Inferior parietal cortex (tissue), 1 donor: ENCODE measurements around the gene ARL14EPL.

Experiments
- DNase-seq: peaks from one replicate; pipeline ENCODE4 v3.0.0-alpha.2; 2016; ENCODE audit errors: extremely low spot score

The ARL14EPL gene

DNA sequence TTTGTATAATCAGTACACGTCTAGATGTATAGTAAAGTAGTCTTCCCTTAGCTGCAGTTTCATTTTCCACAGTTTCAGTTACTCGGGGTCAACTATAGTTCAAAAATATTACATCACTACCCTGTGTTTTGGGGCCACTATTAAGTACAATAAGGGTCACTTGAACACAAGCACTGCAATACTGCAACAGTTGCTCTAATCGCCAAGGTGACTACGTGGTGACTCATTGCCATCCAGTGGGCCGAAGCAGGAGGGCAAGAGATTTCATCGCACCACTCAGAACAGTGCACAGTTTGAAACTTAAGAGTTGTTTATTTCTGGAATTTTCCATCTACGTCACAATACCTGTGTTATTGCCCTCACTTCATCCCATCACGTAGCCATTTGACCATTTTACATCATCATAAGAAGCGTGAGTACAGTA is at the start of gene ARL14EPL:
Gene ARL14EPL, plus strand, starts transcription at position 379 of the 424 bp plus-strand sequence. CDS start 18,994 bp downstream, outside the sequence.
- no peak for DNase-seq

DNA sequence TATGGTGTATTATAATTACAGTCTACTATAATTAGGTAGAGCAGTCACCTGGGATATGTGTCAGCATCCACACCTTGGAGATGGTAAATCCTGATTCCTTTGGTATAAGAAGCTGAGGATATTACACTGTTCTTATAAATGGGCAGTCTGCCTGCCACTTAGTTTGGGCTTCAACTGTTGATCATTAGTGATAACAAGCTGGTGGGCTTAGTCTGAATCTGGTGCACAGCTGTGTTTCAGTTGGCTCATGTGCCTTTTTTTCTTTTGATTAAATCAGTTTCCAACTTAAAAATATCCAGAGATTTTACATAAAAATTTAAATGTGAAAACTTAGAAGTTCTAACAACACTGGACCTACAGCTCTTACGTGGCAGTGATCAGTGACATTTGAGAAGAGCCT is 48.8 kb upstream of the ARL14EPL start:
- no peak for DNase-seq

DNA sequence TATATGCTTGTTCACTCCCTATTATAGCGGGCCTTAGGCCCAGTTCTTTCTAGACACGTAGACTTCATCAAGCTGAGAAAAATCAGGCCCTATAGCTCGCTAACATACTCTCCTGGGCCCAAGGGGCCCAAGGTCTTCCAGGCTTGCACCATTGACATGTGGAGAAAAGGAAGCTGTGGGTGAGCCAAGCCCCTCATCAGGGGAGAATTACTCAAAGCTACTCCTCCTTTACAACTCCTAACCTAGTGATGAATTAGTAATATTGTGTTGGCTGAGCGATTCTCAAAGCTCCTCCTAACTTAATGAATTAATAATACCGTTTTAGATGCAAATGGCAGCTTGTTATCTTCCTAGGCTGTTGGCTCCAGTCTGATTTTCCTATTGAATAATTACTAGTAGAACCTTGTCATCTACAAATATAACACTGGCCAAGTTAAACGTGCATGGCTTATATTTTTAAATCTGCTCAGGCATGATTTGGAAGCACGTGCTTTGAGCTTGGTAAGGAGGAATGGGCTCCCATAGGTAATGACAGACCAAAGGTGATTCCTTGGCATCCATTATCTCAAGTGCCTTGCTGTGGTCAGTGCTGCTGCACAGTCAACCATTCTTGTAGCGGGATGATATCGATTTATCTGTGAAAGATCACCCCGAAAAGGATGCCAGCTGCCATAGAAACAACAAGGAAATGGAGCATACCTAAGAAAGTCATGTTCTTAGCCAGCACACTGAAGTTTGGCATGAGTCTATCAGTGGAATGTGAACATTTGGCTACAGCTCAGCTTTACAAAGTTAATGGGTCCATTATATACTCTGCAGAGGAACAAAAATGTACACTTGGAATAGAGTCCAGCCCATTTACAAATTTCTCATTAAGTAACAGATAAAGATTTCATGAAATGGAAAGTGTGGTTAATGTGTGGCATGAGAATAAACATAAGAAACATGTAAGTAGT is 46.2 kb upstream of the ARL14EPL start:
- DNase-seq = no peak

DNA sequence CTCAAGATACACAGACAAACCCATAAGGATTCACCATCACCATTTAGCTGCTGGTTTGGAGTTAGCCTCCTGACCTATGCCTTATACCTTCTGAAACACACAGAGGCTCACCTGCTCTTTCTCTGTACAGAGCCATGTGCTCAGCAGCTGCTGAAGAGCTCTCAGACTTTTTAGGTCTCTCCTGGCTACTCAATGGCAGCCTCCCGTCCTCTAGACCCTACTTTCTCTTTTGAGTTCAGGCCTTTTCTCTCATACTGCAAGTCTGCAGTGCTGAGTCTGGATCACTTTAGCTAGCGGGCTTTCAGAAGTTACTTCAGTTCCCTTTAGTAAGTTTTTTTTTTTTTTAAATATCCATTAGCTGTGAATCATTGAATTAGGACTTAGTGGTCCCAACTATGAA is 44.3 kb upstream of the ARL14EPL start:
- no peak for DNase-seq

DNA sequence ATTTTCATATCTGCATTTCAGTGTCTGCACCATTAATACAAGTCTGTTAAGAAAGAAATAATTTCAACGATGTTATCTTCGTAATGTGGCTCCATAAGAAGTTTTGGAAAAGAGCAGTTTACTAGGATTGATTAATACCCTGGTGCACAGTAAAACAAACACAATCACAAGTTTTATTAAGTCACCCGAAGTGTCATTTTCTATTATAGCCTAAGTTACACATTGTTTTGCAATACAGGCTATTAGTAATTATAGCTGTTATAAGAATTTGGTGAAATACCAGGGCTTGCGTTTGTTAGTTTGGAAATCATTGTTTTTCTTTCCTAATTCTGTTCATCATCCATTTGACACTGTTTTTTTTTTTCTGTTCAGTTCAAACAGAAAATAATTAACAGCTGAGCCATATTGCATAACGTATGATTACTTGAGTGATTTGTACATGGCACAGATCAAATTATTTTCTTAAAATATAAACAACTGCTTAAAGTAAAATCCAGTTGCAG is 39.4 kb upstream of the ARL14EPL start:
- DNase-seq = no peak

DNA sequence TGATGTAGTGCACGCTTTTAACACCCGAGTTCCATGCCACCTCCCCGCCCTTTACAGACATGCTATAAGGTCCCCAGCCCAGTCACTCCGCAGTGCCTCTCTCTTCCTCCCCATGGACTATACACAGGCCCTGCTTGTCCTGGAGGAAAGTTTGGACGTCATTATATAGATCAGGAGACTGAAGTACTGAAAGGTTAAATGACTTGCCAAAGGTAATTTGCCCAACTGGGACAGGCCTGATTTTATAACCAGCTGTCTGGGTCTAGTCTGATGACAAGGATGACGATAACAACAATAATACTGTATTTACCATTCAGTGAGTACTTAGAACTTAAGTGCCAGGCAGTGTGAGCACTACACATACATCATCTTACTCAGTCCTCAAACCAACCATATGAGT is 36.9 kb upstream of the ARL14EPL start:
- no peak for DNase-seq

DNA sequence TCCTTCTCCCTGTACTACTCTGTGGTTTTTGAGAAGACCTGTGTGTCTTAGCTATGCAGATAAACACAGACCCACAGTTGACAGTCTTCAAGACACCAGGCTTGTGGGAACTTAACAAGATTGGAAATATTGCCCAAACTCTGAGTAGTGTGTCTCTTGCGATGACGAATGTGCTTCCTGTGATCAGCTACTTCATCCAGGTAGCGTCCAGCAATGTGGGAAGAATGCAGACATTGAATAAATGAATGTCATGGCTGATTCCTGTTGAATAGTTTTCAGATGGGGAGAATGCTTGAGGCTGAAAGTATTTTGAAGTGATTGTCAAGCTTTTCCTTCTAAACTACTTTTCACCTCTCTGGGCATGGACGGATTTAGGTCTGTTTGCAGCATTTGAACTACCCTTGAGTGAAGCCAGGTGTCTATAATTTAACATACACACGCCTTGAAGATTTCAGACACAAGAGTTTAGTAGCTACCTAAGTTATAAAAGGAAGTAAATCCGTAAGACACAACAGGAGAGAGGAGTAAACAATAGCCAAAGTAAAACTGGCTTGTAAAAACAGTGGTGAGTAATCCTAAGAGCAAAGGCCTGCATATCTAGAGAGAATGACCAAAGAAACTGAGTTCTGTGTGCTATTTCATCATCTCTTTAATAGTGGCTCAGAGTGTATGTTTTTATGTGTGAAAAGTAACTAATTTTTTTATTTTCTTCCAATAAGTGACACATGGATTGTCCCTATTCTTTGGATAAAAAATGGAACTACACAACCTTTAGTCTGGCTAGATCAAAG is 30.0 kb upstream of the ARL14EPL start:
- DNase-seq = no peak

DNA sequence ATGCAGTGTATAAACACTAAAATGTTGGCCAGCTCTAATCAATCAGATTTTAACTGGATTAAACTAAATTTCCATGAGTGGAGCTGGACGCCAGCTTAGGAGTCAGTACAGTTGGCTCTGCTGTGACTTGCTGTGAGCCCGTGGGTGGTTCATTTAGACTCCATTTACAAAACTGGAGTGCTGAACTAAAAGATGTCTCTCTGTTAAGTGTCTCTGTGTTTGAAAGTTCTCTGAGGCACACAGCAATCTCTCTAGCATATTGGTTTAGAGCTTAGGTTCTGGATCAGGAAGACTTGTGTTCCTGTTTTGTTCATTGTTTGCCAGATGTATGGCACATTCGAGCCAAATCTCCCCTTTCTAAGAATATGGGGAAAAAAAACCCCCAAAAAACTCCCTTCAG is 28.0 kb upstream of the ARL14EPL start:
- no peak for DNase-seq

DNA sequence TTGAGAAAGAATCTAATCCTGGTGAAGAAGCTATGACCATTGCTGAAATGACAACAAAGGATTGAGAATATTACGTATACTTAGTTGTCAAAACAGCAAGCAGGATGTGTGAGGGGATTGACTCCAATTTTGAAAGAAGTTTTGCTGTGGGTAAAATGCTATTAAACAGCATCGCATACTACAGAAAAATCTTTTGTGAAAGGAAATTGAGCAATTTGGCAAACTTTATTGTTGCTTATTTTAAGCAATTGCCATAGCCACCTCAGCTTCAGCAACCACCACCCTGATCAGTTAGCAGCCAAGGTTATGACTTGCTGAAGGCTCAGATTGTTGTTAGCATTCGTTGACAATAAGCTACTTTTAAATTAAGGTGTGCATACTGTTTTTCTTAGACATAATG is 22.5 kb upstream of the ARL14EPL start:
- DNase-seq = no peak

DNA sequence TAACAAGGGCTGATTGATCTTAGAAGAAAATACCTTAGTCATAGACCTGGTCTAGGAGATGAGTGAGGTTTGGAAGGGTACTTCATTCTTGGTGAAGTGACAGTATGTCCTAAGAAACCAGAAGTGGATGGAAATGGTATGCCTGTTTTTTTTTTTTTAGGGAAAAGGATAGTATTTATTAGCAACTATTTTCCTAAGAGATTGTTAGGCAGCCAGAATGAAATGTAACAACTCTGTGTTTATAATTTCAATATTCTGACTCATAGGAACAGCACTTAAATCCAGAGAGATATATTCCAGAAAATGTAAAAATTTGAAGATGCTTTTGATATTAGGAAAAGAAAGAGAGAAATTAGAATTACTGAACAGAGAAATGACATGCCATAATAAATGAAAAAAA is 21.2 kb upstream of the ARL14EPL start:
- no peak for DNase-seq

DNA sequence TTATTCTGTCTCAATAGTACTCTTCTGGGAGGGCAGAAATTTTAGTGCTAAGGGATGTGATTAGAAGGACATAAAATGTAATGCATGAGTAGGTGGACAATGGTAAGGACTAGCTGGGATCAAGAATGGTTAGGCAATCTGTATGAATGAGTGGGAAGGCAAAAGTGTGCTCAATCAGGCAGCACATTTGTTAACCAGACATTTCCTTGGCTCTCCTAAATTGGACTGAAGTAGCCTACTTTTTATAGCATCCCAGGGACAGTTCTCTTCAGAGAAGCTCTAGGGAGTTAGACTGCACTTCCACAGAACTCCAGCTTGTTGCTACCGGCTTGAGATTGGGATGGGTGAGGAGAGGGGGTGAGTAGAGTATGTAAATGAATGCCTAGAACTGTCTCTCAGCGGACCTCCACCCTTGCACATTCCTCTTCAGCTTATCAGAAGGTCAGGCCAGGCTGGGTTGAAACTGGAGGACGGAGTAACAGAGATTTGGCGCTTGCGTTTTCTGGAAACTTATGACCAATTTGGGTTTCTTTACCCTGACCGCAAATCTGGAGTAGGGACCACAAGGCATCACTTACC is 19.0 kb upstream of the ARL14EPL start:
- DNase-seq = no peak

DNA sequence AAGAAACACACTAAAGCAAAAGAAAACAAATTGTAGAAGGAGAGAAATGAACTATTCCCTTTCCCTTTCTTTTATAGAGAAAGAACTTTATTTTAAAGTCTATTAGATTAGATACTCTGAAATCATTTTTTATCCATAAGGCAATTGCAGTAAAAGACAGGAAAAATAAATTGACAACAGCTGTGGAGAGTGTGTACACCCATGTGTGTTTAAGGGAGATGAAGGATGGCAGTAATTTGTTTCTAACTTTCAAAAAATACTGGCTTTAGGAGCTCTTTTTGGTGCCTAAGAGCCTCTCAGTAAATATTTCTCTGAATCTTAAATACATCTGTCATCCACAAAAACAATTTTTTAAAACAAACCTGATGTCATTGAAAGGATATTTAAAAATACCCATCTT is 18.3 kb upstream of the ARL14EPL start:
- no peak for DNase-seq

DNA sequence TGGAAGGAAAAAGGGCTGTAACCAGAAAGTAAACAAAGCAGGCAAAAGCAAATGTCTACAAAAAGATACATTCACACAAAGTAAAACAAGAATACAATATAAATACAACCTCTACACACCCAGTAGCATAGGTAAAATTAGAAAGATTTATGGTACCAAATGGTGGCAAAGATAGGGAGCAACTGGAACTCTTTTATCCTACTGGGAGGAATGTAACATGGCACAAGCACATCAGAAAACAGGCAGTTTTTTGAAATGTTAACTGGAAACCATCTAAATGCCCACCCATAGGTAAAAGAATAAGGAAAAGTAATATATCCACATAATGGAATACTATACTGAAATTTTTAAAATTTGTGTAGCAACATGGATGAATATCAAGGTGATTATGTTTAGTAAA is 8.7 kb upstream of the ARL14EPL start:
- no peak for DNase-seq

DNA sequence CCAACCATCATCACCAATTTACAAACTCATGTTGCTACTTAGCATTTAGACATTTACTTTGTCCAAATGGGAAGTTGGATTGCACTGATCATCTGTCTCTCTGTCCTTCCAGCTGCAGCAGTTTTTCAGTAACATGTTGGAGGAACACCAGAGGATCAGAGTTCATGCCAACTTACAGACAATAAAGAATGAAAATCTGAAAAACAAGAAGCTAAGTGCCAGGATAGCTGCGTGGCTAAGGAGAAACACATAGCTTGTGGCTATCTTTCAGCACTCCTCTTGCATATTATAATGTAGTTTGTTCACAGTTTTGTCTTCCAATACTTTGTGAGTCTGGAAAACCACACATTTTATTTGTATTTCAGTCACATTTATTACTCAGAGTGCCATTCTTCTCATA is 6.4 kb upstream of the ARL14EPL start:
- DNase-seq = peak; percentile 27

DNA sequence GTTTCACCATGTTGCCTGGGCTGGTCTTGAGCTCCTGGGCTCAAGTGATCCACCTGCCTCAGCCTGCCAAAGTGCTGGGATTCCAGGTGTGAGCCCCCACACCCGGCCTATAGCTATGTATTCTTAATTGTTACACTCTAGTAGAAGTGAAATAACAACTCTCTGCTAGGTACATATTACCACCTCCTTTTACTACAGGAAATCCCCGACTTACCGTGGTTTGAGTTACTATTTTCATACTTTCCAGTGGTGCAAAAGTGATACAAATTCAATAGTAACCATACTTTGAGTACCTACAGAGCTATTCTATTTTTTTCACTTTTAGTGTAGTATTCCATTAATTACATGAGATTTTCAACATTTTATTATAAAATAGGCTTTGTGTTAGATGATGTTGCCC is 719 bp downstream of the ARL14EPL start:
- DNase-seq = no peak

DNA sequence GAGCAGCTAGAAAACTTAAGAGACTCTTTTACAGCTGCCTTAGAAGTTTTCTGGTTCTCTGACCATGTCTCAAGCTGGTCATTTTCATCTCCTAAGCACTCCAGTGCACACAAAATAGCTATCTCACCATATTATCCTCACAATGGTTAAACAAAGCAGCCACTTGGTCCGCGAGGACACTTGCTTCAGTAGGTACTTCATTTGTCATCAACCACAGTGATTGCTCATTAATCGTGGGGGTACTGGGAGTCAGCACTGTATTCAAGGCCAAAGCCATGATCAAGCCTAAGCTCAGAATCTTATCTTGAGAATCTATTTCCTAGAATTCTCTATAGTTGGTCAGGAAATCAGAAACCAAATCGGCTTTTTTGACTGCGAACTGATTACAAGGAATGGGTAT is 2.9 kb downstream of the ARL14EPL start:
- DNase-seq = no peak

DNA sequence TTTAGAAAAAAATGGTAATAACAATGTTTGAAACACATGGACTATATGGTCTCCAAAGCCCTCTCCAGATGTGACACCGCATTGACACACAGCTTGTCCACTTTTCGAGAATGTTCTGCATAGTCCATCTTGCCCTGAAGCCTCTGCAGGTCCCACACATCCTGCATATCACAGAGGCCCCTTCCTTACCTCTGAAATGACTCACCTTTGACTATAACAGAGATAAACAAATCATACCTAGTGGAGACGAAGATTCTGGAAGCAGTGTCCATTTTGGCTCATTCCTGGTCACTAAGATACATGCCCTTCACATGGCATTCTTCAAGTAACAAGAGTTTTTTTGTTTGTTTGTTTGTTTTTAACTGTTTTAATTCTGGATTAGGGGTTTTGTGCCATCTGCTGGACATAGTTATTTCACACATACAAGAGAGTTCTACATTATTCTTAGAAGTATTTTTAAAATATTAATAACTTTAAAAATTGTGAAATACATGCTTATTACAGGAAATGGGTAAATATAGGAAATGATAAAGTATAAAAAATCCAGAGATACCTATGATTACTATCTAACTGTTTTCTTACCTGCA is 5.1 kb downstream of the ARL14EPL start:
- DNase-seq = no peak

DNA sequence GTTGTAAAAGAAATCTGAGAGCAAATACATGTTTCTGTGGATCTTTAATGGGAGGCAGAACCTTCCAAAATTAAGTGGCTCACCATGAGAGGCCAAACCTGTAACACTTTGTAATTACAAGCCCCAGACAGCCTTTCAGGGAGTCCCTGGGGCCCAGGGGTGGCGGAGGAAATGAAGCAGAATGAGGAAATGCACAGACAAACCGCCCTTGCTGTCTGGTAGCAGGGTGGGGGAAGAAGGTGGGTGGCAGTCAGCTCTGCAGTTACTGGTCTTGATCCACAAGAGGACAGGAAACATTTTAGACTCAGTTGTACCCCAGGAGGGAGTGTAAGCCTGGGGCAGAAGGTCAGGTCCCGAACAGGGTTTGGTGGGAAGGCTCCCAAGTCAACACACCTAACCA is 6.5 kb downstream of the ARL14EPL start:
- DNase-seq = no peak

DNA sequence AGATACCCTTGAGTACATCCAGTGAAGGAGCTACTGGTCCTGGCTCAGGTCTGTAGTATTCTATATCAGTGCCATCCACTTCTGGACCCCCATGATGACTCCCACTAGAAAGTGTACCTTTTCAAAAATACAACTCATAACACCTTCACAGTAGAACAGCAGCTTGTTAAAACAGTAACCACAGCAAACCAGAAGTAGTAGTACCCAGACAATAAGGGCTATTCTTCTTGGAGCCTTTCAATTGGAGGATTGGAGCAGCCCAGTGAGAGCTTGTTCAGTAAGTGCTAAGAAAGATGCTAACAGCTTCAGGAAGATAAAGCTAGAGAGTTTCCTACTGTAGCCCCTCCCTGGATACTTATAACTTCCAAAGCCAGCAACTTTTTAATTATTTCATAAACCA is 10.1 kb downstream of the ARL14EPL start:
- DNase-seq = no peak

DNA sequence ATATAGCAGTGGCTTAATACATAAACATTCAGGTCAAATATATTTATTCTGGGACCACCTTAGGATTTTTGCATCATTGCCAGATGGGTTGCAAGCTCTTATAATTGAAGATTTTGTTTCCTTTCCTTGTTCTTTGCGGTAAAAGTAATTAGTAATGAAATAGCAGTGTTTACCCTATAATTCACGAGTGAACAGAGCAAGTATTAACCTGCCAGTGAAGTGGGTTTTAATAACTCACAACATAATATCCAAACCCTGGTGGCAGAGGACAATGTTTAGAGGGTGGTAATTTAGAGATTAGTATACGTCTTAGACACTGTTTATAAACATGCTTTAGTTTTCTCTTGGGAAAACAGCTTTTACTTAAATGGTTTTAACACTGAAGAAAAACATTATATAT is 11.8 kb downstream of the ARL14EPL start:
- DNase-seq = no peak

DNA sequence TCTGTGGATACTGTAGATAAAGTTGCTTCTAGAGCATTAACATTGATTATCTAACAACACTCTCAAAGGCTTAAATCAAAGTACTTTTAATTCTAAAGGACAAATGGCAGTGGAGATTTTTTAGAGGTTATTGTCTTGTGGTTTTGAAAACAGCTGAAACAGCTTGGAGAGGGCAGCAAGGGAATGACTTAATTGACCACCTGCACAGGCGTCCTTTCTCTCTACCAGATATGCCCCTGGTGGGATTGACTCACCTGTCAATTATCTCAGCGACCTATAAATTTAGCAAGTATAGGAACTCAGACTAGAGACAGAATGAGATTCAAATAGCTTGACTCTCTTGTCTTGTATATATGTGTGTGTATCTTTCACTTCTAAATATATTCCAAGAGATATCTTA is 13.5 kb downstream of the ARL14EPL start:
- DNase-seq = no peak

DNA sequence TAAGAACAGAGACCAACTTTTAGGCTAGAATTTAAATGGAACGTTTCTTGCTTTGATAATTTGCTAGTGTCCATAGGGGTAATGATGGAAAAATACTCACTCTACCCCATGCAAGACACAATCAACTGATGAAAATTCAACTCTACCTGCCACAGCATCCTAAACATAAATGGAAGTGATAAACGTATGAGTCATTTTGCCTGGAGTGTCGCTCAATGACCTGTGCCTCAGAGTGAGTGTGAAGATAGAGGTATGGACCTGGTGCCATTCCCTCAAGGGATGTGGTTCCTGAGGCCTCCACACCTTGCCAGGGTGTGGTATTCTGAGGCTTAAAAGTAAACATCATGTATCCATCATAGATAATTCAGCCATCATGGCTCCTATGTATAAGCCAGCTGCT is 14.0 kb downstream of the ARL14EPL start:
- no peak for DNase-seq
